H1 (cell line): ENCODE measurements around the gene CCDC179. TPM values are rescaled to one million over a fixed set of nuclear protein-coding genes. Genes with fewer than 3 reads are reported as not detected.

Source experiments
- KDM4A ChIP-seq: IDR thresholded peaks from one replicate; pipeline ENCODE4 v1.7.1; 2012; ENCODE audit warnings: low read depth, mild to moderate bottlenecking, moderate library complexity, low read length, inconsistent platforms; ENCODE audit not compliant: severe bottlenecking
- POU5F1 ChIP-seq: IDR thresholded peaks from 2 replicates; pipeline ENCODE4 v1.6.1; 2011; ENCODE audit warnings: low read depth, mild to moderate bottlenecking, low read length, moderate library complexity
- SP1 ChIP-seq: IDR thresholded peaks from 2 replicates; pipeline ENCODE4 v1.6.1; 2011; ENCODE audit warnings: low read depth, low read length
- TCF12 ChIP-seq: IDR thresholded peaks from 2 replicates; pipeline ENCODE4 v1.6.1; 2011; ENCODE audit warnings: low read depth, mild to moderate bottlenecking, low read length
- YY1 ChIP-seq: IDR thresholded peaks from 2 replicates; pipeline ENCODE4 v1.6.1; 2011; ENCODE audit warnings: low read depth, mild to moderate bottlenecking, low read length
- polyA plus RNA-seq, 7 experiments: library from polyadenylated mRNA; depleted of rRNA in 3 of 7; stranded (reverse) in 5 of 7; unstranded in 2 of 7; fragments of >200 nt in 5 of 7; fragments of 200-250 nt in 2 of 7; gene quantifications; 1 replicate in 5 of 7; 2 replicates in 1 of 7; 4 replicates in 1 of 7; pipeline versions ENCODE4 v1.2.1 to v1.2.3, GENCODE V29; 2011 to 2013; ENCODE audit warnings: missing spikeins in 2 of 7, mixed read lengths in 2 of 7
- total RNA-seq: library from RNA; stranded (reverse); fragmentation: NEBNext Ultra II Directional; extraction: Animal tissue kit (Norgen Biotek cat#: 25700); gene quantifications from 2 replicates; pipeline ENCODE4 v1.2.1, GENCODE V29; 2021

CCDC179 gene
- total and polyA plus RNA-seq, 2 of the 8 experiments (the other 6 are each of a cell fraction or from before 2014, with no cell fraction given), result not detected

- no peak for TF ChIP-seq POU5F1
- TF ChIP-seq TCF12, result no peak
- no peak for TF ChIP-seq SP1
- TF ChIP-seq KDM4A, result no peak
- TF ChIP-seq YY1, result no peak
These were observed 23.9 kb upstream of the CCDC179 start (continued) for GRCh38 chr11:22884217-22884616.
